ENCODE results near the gene PADI2.

The PADI2 gene

GRCh38 chr1:17119076-17119772 is at the start of gene PADI2:
Gene PADI2 (minus strand): TSS chr1:17119451. CDS start chr1:17119371, 80 bp downstream.
- no peak for TF ChIP-seq CTCF (IDR thresholded peaks at IDR 0.05; ENCODE audit: extremely low read depth, missing control alignments)
- DNase-seq (ENCODE audit: low spot score), result peak; percentile 82

GRCh38 chr1:17168091-17168876 is 49.0 kb upstream of the PADI2 start:
- DNase-seq (ENCODE audit: low spot score), result no peak
- no peak for TF ChIP-seq CTCF (IDR thresholded peaks at IDR 0.05; ENCODE audit: extremely low read depth, missing control alignments)

DNA sequence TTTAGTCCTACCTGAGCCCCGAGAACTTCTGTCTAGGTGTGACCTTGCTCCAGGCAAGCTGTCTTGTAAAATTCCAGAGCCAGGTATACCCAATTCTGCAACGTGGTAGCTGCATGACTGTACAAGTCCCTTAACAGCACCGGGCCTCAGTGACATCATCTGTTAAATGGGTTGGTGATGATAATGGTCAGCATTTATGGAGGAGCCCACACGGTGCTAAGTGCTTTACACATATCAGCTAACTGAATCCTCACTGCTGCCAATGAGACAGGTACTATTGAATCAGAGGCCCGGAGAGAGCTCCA is 48.5 kb upstream of the PADI2 start:
- no peak for TF ChIP-seq CTCF (IDR thresholded peaks at IDR 0.05; ENCODE audit: extremely low read depth, missing control alignments)
- no peak for DNase-seq (ENCODE audit: low spot score)

- TF ChIP-seq CTCF (IDR thresholded peaks at IDR 0.05; ENCODE audit: extremely low read depth, missing control alignments), result no peak
- no peak for DNase-seq (ENCODE audit: low spot score)
These were observed 48.0 kb upstream of the PADI2 start for GRCh38 chr1:17167041-17167785.

- DNase-seq (ENCODE audit: low spot score), result no peak
- TF ChIP-seq CTCF (IDR thresholded peaks at IDR 0.05; ENCODE audit: extremely low read depth, missing control alignments), result no peak
These were observed 46.6 kb upstream of the PADI2 start for GRCh38 chr1:17165823-17166222.

GRCh38 chr1:17163789-17164666 is 44.8 kb upstream of the PADI2 start:
- DNase-seq (ENCODE audit: low spot score), result no peak
- TF ChIP-seq CTCF (IDR thresholded peaks at IDR 0.05; ENCODE audit: extremely low read depth, missing control alignments), result no peak
